ENCODE data around the gene MUC6. TPM values are rescaled to one million over a fixed set of nuclear protein-coding genes. Genes with fewer than 3 reads are reported as not detected.

The MUC6 gene
- total RNA-seq, 1 donor from 2014 or later: not detected

- DNase-seq (ENCODE audit: low read depth) (no peak), FAIRE-seq (no peak)
- no peak overlapping the region for H3K4me3 ChIP-seq (ENCODE audit: low read depth, low read length)
- no peaks in the 10 kb centered on the region for H3K27me3 ChIP-seq (ENCODE audit: control insufficient read depth, insufficient read depth, low read length)
- no peak for TF ChIP-seq CTCF (IDR thresholded peaks at IDR 0.05; ENCODE audit: insufficient read depth, low read length, severe bottlenecking)
- H3K36me3 ChIP-seq (ENCODE audit: control insufficient read depth, insufficient read depth, low read length): no peaks in the 10 kb centered on the region
These were observed 23.9 kb upstream of the MUC6 start for GRCh38 chr11:1060410-1060809.

GRCh38 chr11:1059759-1060158 lies 23.2 kb upstream of the MUC6 start:
- no peak for FAIRE-seq
- no peak for DNase-seq (ENCODE audit: low read depth)
- Histone ChIP-seq H3K4me3 (ENCODE audit: low read depth, low read length) (no peak overlapping the region), H3K27me3 (ENCODE audit: control insufficient read depth, insufficient read depth, low read length) (no peaks in the 10 kb centered on the region), H3K36me3 (ENCODE audit: control insufficient read depth, insufficient read depth, low read length) (no peaks in the 10 kb centered on the region)
- no peak for TF ChIP-seq CTCF (IDR thresholded peaks at IDR 0.05; ENCODE audit: insufficient read depth, low read length, severe bottlenecking)

GRCh38 chr11:1057806-1058205 lies 21.3 kb upstream of the MUC6 start:
- no peak for TF ChIP-seq CTCF (IDR thresholded peaks at IDR 0.05; ENCODE audit: insufficient read depth, low read length, severe bottlenecking)
- DNase-seq (ENCODE audit: low read depth) (no peak), FAIRE-seq (peak; percentile 36)
- Histone ChIP-seq H3K36me3 (ENCODE audit: control insufficient read depth, insufficient read depth, low read length) (no peaks in the 10 kb centered on the region), H3K27me3 (ENCODE audit: control insufficient read depth, insufficient read depth, low read length) (peaks cover 2% of the 10 kb centered on the region), H3K4me3 (ENCODE audit: low read depth, low read length) (no peak overlapping the region)

- DNase-seq (ENCODE audit: low read depth): no peak
- H3K27me3 ChIP-seq (ENCODE audit: control insufficient read depth, insufficient read depth, low read length): peaks cover 2% of the 10 kb centered on the region
- no peak for TF ChIP-seq CTCF (IDR thresholded peaks at IDR 0.05; ENCODE audit: insufficient read depth, low read length, severe bottlenecking)
- no peak for FAIRE-seq
- no peak overlapping the region for H3K4me3 ChIP-seq (ENCODE audit: low read depth, low read length)
- no peaks in the 10 kb centered on the region for H3K36me3 ChIP-seq (ENCODE audit: control insufficient read depth, insufficient read depth, low read length)
These were observed 19.7 kb upstream of the MUC6 start for GRCh38 chr11:1055990-1056771.

GRCh38 chr11:1055109-1055703 lies 18.7 kb upstream of the MUC6 start:
- no peak overlapping the region for H3K4me3 ChIP-seq (ENCODE audit: low read depth, low read length)
- DNase-seq (ENCODE audit: low read depth) (no peak), FAIRE-seq (no peak)
- H3K27me3 ChIP-seq (ENCODE audit: control insufficient read depth, insufficient read depth, low read length): peaks cover 2% of the 10 kb centered on the region
- H3K36me3 ChIP-seq (ENCODE audit: control insufficient read depth, insufficient read depth, low read length): no peaks in the 10 kb centered on the region
- no peak for TF ChIP-seq CTCF (IDR thresholded peaks at IDR 0.05; ENCODE audit: insufficient read depth, low read length, severe bottlenecking)

Data from bronchial epithelial cell (primary cell).